Panc1 (cell line): ENCODE measurements around the gene CCL26. TPM values are rescaled to one million over a fixed set of nuclear protein-coding genes. Genes with fewer than 3 reads are reported as not detected.

Experiments
- ATAC-seq: fragments of 200-7000 bp; cut with Tn5 transposase; 2 replicates; pipeline ENCODE4 v1.9.1; 2020; ENCODE audit warnings: mild to moderate bottlenecking, moderate library complexity
- BruUV-seq: library from RNA; stranded (reverse); fragments of 400-500 nt; replicated peaks from 2 replicates; lab custom pipeline; 2021; lab: Mats Ljungman, UMichigan
- CTCF ChIA-PET: fragments of 300-600 bp; sonication (Branson Sonifier 250); formaldehyde crosslinking; loops from one replicate; lab custom pipeline; 2022; ENCODE audit warnings: antibody characterized with exemption; lab: Charles Lee
- POLR2A ChIA-PET: fragments of 300-600 bp; sonication (Branson Sonifier 250); formaldehyde crosslinking; loops from one replicate; lab custom pipeline; 2022; ENCODE audit warnings: antibody characterized with exemption; lab: Charles Lee
- DNase-seq: peaks from one replicate; pipeline ENCODE4 v3.0.0-alpha.2; 2010; ENCODE audit warnings: low read depth, low spot score
- H3K27ac ChIP-seq: 2 replicates; pipeline ENCODE4 v1.5.1; 2011; ENCODE audit warnings: mild to moderate bottlenecking, low read length, inconsistent platforms
- H3K27me3 ChIP-seq: fragments of 200-500 bp; sonication (Bioruptor generic); 2 replicates; pipeline ENCODE4 v1.6.0; 2014; ENCODE audit warnings: low read length, inconsistent platforms; ENCODE audit not compliant: control insufficient read depth, insufficient read depth
- H3K36me3 ChIP-seq: fragments of 200-500 bp; sonication (Bioruptor generic); 2 replicates; pipeline ENCODE4 v1.5.1; 2014; ENCODE audit warnings: inconsistent platforms, mild to moderate bottlenecking, low read length, moderate library complexity; ENCODE audit not compliant: control insufficient read depth, insufficient read depth
- H3K4me1 ChIP-seq: 2 replicates; pipeline ENCODE4 v1.5.1; 2011; ENCODE audit warnings: inconsistent platforms, mild to moderate bottlenecking, low read length, moderate library complexity; ENCODE audit not compliant: control insufficient read depth, insufficient read depth
- H3K4me3 ChIP-seq, 2 experiments: 2 replicates each; pipeline ENCODE4 v1.5.1; 2011 to 2012; ENCODE audit warnings: low read depth in 2 of 2, low read length in 2 of 2, mild to moderate bottlenecking in 2 of 2, inconsistent platforms in 1 of 2, moderate library complexity in 1 of 2
- H3K9me3 ChIP-seq: fragments of 200-500 bp; sonication (Bioruptor generic); 2 replicates; pipeline ENCODE4 v1.5.1; 2014; ENCODE audit warnings: low read depth, mild to moderate bottlenecking, inconsistent platforms, low read length, moderate library complexity; ENCODE audit not compliant: control insufficient read depth, insufficient read depth
- CTCF ChIP-seq: fragments of 450-650 bp; IDR thresholded peaks from 2 replicates; pipeline ENCODE4 v1.5.1; 2017; ENCODE audit warnings: mild to moderate bottlenecking
- POLR2AphosphoS5 ChIP-seq: IDR thresholded peaks from 2 replicates; pipeline ENCODE4 v1.6.1; 2012; ENCODE audit warnings: mild to moderate bottlenecking, low read depth, low read length, moderate library complexity
- REST ChIP-seq, 2 experiments: IDR thresholded peaks; 2 replicates each; pipeline ENCODE4 v1.6.1; 2011 to 2012; ENCODE audit warnings: low read depth in 2 of 2, control low read depth in 1 of 2, low read length in 1 of 2, mild to moderate bottlenecking in 1 of 2, moderate library complexity in 1 of 2; ENCODE audit not compliant: insufficient read depth in 1 of 2
- SIN3A ChIP-seq: IDR thresholded peaks from 2 replicates; pipeline ENCODE4 v1.6.1; 2012; ENCODE audit warnings: low read depth, mild to moderate bottlenecking, low read length, moderate library complexity, borderline replicate concordance; ENCODE audit not compliant: insufficient read depth
- TCF7L2 ChIP-seq: IDR thresholded peaks from 2 replicates; pipeline ENCODE4 v1.6.1; 2011; ENCODE audit warnings: mild to moderate bottlenecking, low read depth, low read length, inconsistent platforms
- in situ Hi-C: cut with HindIII; loops from 2 replicates; pipeline ENCODE4 v1.10.0; 2016; ENCODE audit warnings: low sequenced_read_pairs, low pct_unique_long_range_greater_than_20kb
- intact Hi-C: fragments of 100-400 bp; cut with micrococcal nuclease; formaldehyde crosslinking; loops from one replicate; pipeline ENCODE4 v1.10.0; 2022; ENCODE audit not compliant: unreplicated experiment
- total RNA-seq: library from RNA; stranded (reverse); gene quantifications from one replicate; pipeline ENCODE4 v1.2.1, GENCODE V29; 2021; ENCODE audit not compliant: unreplicated experiment

Gene CCL26
- total RNA-seq, 1 experiment from 2014 or later: not detected

- H3K27me3 ChIP-seq: no peaks in the 10 kb centered on the region
- ATAC-seq (no peak), DNase-seq (no peak)
- no peaks in the 10 kb centered on the region for H3K9me3 ChIP-seq
- H3K27ac ChIP-seq: no peak overlapping the region
- in situ Hi-C loops (no loop called here), intact Hi-C loops (no loop called here)
- no peaks in the 10 kb centered on the region for H3K36me3 ChIP-seq
- CTCF ChIA-PET: no interaction called here
- no TSS peak for BruUV-seq
- H3K4me3 ChIP-seq: no peak overlapping the region
- H3K4me1 ChIP-seq: no peaks in the 10 kb centered on the region
- POLR2A ChIA-PET: no interaction called here
- no peak for TF ChIP-seq CTCF
- TF ChIP-seq SIN3A: no peak
- no peak for TF ChIP-seq TCF7L2
- TF ChIP-seq POLR2AphosphoS5: no peak
- TF ChIP-seq REST (IDR thresholded peaks at IDR 0.05; ENCODE audit: insufficient read depth in 1 of 2, low read depth in 2 of 2, low read length in 1 of 2): no peak
These were observed 24.4 kb upstream of the CCL26 start for GRCh38 chr7:75796420-75796819.

GRCh38 chr7:75795831-75796285 lies 23.8 kb upstream of the CCL26 start:
- no peak for DNase-seq
- Histone ChIP-seq H3K36me3 (no peaks in the 10 kb centered on the region), H3K27ac (no peak overlapping the region), H3K4me1 (no peaks in the 10 kb centered on the region), H3K27me3 (no peaks in the 10 kb centered on the region), H3K4me3 (no peak overlapping the region), H3K9me3 (no peaks in the 10 kb centered on the region)
- POLR2A ChIA-PET: no interaction called here
- CTCF ChIA-PET: no interaction called here
- in situ Hi-C loops: no loop called here
- intact Hi-C loops: no loop called here
- ATAC-seq: no peak
- TF ChIP-seq REST (IDR thresholded peaks at IDR 0.05; ENCODE audit: insufficient read depth in 1 of 2, low read depth in 2 of 2, low read length in 1 of 2) (no peak), POLR2AphosphoS5 (no peak), TCF7L2 (no peak), CTCF (no peak), SIN3A (no peak)
- BruUV-seq: no TSS peak
